ENCODE results near the gene CFAP20.

CFAP20 gene

GRCh38 chr16:58128711-58129096, 477 bp downstream of the CFAP20 start:
- Histone ChIP-seq H3K9me2 (ENCODE audit: low read depth, low read length) (no peaks in the 10 kb centered on the region), H3K4me2 (ENCODE audit: low read length) (peak overlapping the region; percentile 100), H2AFZ (ENCODE audit: low read length) (no peak overlapping the region), H3K27me3 (ENCODE audit: insufficient read depth, low read length) (no peaks in the 10 kb centered on the region), H3F3A (ENCODE audit: insufficient read depth, low read length) (no peaks in the 10 kb centered on the region), H4K20me1 (ENCODE audit: insufficient read depth, low read length) (no peaks in the 10 kb centered on the region), H3K4me1 (ENCODE audit: insufficient read depth, low read length, severe bottlenecking) (peaks cover 31% of the 10 kb centered on the region), H3K9me3 (ENCODE audit: low read length) (no peaks in the 10 kb centered on the region), H3K27ac (ENCODE audit: low read depth, low read length, poor library complexity, severe bottlenecking) (peak overlapping the region; percentile 83), H3K4me3 (ENCODE audit: low read depth, low read length, poor library complexity, severe bottlenecking) (peak overlapping the region; percentile 82), H3K9ac (ENCODE audit: low read length) (peak overlapping the region; percentile 87), H3K79me2 (ENCODE audit: insufficient read depth, low read length) (peaks cover 49% of the 10 kb centered on the region), H3K36me3 (ENCODE audit: insufficient read depth, low read length) (no peaks in the 10 kb centered on the region)
- TF ChIP-seq EZH2 (IDR thresholded peaks at IDR 0.05; ENCODE audit: borderline replicate concordance, low read length), result no peak

GRCh38 chr16:58128181-58128631, 975 bp downstream of the CFAP20 start:
- H3K9ac ChIP-seq (ENCODE audit: low read length), result peak overlapping the region; percentile 87
- H3K27me3 ChIP-seq (ENCODE audit: insufficient read depth, low read length), result no peaks in the 10 kb centered on the region
- H3K4me1 ChIP-seq (ENCODE audit: insufficient read depth, low read length, severe bottlenecking), result peaks cover 31% of the 10 kb centered on the region
- no peaks in the 10 kb centered on the region for H3F3A ChIP-seq (ENCODE audit: insufficient read depth, low read length)
- H3K27ac ChIP-seq (ENCODE audit: low read depth, low read length, poor library complexity, severe bottlenecking), result no peak overlapping the region
- no peaks in the 10 kb centered on the region for H3K36me3 ChIP-seq (ENCODE audit: insufficient read depth, low read length)
- TF ChIP-seq EZH2 (IDR thresholded peaks at IDR 0.05; ENCODE audit: borderline replicate concordance, low read length) (no peak), CTCF (IDR thresholded peaks at IDR 0.05; ENCODE audit: low read length) (no peak)
- H3K4me2 ChIP-seq (ENCODE audit: low read length), result peak overlapping the region; percentile 100
- H3K79me2 ChIP-seq (ENCODE audit: insufficient read depth, low read length), result peaks cover 51% of the 10 kb centered on the region
- no peaks in the 10 kb centered on the region for H3K9me3 ChIP-seq (ENCODE audit: low read length)
- H2AFZ ChIP-seq (ENCODE audit: low read length), result no peak overlapping the region
- peak overlapping the region; percentile 82 for H3K4me3 ChIP-seq (ENCODE audit: low read depth, low read length, poor library complexity, severe bottlenecking)
- no peaks in the 10 kb centered on the region for H4K20me1 ChIP-seq (ENCODE audit: insufficient read depth, low read length)
- H3K9me2 ChIP-seq (ENCODE audit: low read depth, low read length), result no peaks in the 10 kb centered on the region

GRCh38 chr16:58127634-58128033, 1.5 kb downstream of the CFAP20 start:
- Histone ChIP-seq H2AFZ (ENCODE audit: low read length) (no peak overlapping the region), H3F3A (ENCODE audit: insufficient read depth, low read length) (no peaks in the 10 kb centered on the region), H3K27ac (ENCODE audit: low read depth, low read length, poor library complexity, severe bottlenecking) (peak overlapping the region; percentile 39), H3K79me2 (ENCODE audit: insufficient read depth, low read length) (peaks cover 51% of the 10 kb centered on the region), H3K9me3 (ENCODE audit: low read length) (no peaks in the 10 kb centered on the region), H3K36me3 (ENCODE audit: insufficient read depth, low read length) (no peaks in the 10 kb centered on the region), H3K4me3 (ENCODE audit: low read depth, low read length, poor library complexity, severe bottlenecking) (peak overlapping the region; percentile 82), H3K4me1 (ENCODE audit: insufficient read depth, low read length, severe bottlenecking) (peaks cover 31% of the 10 kb centered on the region), H3K9ac (ENCODE audit: low read length) (peak overlapping the region; percentile 87), H3K9me2 (ENCODE audit: low read depth, low read length) (no peaks in the 10 kb centered on the region), H3K27me3 (ENCODE audit: insufficient read depth, low read length) (no peaks in the 10 kb centered on the region), H4K20me1 (ENCODE audit: insufficient read depth, low read length) (no peaks in the 10 kb centered on the region), H3K4me2 (ENCODE audit: low read length) (peak overlapping the region; percentile 100)
- TF ChIP-seq EZH2 (IDR thresholded peaks at IDR 0.05; ENCODE audit: borderline replicate concordance, low read length) (no peak), CTCF (IDR thresholded peaks at IDR 0.05; ENCODE audit: low read length) (no peak)

GRCh38 chr16:58127033-58127556, 2.1 kb downstream of the CFAP20 start:
- H3F3A ChIP-seq (ENCODE audit: insufficient read depth, low read length), result no peaks in the 10 kb centered on the region
- no peaks in the 10 kb centered on the region for H3K9me3 ChIP-seq (ENCODE audit: low read length)
- TF ChIP-seq EZH2 (IDR thresholded peaks at IDR 0.05; ENCODE audit: borderline replicate concordance, low read length) (no peak), CTCF (IDR thresholded peaks at IDR 0.05; ENCODE audit: low read length) (peak; percentile 58)
- no peak overlapping the region for H2AFZ ChIP-seq (ENCODE audit: low read length)
- no peaks in the 10 kb centered on the region for H3K27me3 ChIP-seq (ENCODE audit: insufficient read depth, low read length)
- H3K4me1 ChIP-seq (ENCODE audit: insufficient read depth, low read length, severe bottlenecking), result peaks cover 32% of the 10 kb centered on the region
- peaks cover 51% of the 10 kb centered on the region for H3K79me2 ChIP-seq (ENCODE audit: insufficient read depth, low read length)
- no peaks in the 10 kb centered on the region for H3K9me2 ChIP-seq (ENCODE audit: low read depth, low read length)
- peak overlapping the region; percentile 87 for H3K9ac ChIP-seq (ENCODE audit: low read length)
- no peaks in the 10 kb centered on the region for H3K36me3 ChIP-seq (ENCODE audit: insufficient read depth, low read length)
- peak overlapping the region; percentile 39 for H3K27ac ChIP-seq (ENCODE audit: low read depth, low read length, poor library complexity, severe bottlenecking)
- peak overlapping the region; percentile 82 for H3K4me3 ChIP-seq (ENCODE audit: low read depth, low read length, poor library complexity, severe bottlenecking)
- no peaks in the 10 kb centered on the region for H4K20me1 ChIP-seq (ENCODE audit: insufficient read depth, low read length)
- H3K4me2 ChIP-seq (ENCODE audit: low read length), result peak overlapping the region; percentile 100
